Nucleus accumbens (tissue), 56 donors: ENCODE results near the gene PDE4D.
A peak's percentile ranks its signal among the peaks of the same experiment; 100 is the strongest.

Source experiments
- DNase-seq, 56 donors: peaks; one replicate each; lab custom pipeline; 2025; lab: John Stamatoyannopoulos, UW

The PDE4D gene

DNA sequence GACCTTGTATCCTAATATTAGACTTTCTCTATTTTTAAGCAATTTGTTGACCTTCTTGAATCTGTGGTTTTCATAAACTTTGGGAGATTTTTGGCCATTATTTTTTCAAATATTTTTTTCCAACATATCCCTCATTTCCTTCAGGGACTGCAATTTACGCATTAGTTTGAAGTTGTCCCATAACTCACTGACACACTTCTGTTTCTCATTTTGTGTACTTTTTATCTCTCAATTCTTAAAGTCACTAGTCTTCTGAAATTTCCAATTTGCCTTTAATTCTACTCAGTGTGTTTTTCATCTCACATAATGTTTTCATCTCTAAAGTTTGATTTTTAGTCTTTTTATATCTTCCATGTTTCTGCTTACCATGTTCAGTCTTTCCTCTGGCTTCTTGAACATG, 953.9 kb downstream of the PDE4D start:
- no peak for DNase-seq

DNA sequence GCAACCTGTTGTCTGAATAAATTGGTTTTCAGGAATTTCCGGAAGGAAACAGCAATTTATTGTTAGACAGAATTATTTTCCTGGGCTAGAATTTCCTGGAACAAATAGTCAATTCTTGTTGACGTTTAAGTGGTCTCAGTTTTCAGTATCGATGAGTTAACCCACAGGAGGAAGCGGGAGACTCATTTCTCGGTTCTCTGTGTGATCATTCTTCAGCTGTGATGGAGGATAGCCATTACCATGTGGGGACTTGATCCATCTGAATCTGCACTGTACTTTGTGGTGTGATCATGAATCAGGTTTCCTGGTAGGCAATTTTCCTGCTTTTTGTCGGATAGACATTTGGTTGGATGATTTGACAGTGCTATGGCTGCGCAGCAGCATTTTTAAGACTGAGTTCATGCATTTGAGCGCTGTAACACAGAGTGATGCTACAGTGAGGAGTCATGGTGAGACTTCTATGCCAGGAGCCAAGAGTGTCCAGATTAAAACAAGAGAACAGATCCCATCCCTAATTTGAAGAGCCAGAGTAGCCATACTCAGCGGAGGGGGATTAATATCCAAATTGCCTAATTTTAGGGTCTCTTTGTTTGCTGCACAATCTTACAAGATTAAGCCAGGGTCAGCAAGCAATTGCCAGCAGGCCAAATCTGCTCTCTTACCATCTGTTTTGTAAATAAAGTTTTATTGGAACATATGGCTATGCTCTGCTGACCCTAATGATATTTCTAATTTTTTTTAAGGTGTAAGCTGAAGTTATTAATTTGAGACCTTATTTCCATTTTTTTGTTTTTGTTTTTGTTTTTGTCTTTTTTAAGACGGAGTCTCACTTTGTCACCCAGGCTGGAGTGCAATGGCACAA, 954.7 kb downstream of the PDE4D start:
- no peak for DNase-seq

DNA sequence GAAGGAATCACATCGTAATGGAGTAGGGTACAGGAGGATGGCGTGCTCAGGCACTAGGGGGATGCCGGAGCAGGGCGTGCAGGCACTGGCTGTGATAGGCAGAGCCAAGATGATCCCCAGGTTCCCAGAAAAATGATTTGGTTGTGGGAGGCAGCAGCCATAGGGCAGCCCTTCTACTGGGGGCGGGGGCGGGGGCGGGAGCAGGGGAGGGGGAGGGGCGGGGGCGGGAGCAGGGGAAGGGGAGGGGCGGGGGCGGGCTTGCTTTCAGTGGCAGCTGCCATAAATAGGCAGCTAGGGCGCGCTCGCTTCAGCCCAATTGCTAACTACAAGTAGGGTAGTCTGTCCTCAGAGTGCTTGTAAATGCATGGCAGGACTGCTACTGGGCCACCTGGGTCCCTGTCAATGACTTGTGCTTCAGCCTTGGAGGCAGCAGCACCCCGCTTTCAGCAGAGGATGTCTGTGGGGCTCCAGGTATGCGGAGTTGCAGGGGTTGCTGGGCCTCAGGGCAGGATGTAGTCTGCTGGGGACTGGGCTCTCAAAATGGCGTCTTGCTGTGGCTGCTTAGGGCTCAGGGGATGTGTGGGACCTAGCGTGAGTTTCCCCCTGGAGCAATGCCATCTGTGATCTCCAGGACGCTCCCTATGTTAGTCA, 956.4 kb downstream of the PDE4D start:
- DNase-seq = no peak

DNA sequence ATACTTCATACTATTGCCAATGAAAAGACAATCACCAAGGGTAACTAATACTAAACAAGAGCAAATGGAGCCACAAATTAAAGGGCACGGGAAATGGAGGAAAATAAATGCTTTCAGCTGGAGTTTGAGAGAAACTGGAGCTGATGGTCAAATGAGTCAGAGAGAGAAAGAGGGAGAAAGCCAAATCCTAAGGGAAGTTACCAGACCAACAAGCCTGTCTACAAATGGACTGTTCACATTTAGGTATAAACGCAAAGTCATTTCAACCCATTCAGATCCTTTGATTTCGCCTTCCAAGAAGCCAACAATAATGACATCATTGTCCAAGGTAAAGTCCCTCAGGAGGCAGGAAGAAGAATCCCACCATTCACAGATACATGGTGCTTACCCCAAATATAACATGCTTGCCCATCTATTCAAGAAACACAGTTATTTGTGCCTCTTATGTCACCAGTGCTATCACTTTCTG, 958.9 kb downstream of the PDE4D start:
- no peak for DNase-seq

DNA sequence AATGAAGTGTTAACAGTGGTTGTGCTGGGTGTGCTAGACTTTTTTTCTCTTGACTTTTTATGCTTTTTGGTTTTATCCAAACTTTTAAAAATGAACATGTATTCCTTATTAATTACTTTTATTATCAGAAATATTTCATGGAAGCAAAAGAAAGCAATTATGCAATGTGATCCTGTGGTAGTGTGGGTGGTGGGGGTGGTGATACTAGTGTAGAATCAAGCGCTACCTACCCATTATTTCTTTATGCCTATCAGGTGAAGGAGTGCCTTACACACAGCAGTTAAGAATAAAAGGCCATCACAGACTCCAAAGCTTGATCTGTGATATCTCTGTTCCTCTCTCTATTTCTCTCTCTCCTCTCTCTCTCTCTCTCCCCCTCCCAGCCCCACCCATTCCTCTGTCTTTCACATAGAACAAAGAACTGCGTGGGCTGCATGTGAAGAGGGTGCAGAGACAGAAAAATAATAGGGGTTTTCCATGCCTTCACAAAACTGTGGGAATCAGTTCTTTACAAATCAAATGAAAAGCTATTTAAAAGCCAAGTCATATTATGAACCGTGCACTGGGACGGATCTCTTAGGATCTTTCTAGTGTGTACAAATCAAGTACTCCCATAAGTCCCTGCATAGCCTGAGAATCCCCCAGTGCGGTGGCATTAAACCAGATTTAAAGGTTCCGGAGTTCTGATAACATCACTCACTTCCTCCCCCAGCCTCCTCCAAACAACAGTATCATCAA, 959.5 kb downstream of the PDE4D start:
- peak in 11 of 56 donors; percentile 7 to 68 (median 26) for DNase-seq

DNA sequence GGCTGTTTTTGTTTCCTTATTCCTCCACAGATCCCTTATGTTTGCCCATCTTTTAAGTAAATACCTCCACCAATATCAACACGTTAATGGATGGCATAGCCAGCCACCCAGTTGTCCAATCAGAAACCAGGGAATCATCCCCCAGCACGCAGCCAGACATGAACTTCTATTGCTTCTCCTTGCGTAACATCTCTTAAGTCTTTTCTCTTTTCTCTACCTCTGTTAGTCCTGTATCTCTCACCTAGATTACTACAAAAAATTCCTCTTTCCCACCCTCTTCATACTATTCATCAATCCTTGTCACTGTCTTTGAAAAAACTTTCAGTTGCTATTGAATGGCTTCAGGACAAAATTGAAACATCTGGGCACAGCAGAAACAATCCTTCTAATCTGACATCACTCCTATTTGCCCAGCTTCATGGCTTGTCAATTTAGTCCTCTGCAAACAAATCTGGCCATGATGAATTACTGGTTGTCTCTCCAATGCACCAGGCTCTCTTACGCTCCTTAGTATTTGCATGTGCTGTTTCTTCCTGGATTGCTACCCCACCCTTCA, 961.4 kb downstream of the PDE4D start:
- DNase-seq = no peak

DNA sequence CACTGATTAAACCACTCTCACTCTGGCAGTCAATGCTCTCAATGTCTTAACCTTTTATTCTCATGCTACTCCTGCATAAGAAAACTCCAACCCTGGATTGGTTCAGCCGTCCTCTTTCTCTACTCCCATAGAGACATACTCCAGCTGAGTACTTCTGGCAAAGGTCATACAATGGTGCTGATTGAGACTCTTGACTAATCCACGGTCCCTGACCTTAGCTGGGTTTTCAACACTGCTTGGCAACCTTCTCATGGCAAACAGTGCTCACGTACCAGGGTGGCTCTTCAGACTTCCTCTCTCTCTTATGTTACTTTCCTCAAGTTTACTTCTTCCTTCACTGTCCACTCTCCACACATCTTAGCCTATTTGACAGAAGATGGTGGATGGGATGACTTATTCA, 963.0 kb downstream of the PDE4D start:
- DNase-seq = no peak

DNA sequence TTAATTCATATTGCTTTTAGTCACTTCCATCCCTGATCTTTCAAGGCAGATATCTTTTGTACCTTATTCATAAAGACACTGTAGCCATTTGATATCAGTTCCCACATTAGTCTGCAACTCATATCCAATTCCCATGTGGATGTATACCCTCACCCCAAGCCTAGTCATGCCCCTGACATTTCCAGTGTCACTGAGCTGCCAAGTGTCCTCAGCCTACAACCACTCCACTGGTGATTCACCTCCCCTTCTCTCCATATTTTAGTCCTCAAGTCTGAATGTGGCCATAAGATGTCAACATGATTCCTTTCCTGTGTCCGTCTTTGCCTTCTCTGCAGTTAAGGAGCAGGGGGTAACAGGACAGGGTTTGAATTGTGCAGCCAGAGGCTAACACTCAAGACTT, 963.8 kb downstream of the PDE4D start:
- no peak for DNase-seq

DNA sequence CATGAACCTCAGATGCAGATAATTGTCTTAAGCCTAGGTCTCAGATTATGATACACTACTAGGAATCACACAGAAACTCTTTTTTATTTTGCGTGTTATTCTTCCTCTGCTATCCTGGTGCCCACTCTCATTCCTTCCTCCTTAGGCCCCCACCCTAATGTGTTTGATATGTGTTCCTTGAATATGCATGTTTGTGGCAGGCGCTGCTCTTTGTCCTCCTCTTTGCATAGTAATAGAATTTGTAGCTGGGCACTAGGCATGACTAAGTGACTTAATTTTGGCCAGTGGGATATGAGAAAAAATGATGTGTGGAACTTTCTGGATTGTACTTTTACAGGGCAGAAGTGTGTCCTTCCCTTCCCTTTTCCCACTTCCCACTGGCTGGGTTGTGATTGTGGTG, 965.6 kb downstream of the PDE4D start:
- DNase-seq = no peak

DNA sequence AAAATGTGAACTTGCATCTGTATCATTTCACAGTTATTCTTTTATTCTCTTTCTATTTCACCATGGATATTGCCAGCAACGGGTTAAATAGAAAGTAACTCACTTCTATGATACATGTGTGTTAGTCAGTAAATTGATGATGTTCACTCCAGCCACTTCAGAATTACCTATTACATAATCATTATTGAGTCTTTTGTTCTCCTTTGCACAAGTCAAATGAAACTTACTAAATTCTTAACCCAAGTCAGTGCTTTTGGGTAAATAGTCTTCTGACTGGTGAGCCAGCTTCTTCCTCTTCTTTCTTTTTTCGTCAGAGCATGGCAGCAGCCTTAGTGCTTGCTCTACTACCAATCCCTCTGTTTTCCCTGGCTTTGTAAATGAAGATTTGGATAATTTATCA, 966.3 kb downstream of the PDE4D start:
- DNase-seq = no peak

DNA sequence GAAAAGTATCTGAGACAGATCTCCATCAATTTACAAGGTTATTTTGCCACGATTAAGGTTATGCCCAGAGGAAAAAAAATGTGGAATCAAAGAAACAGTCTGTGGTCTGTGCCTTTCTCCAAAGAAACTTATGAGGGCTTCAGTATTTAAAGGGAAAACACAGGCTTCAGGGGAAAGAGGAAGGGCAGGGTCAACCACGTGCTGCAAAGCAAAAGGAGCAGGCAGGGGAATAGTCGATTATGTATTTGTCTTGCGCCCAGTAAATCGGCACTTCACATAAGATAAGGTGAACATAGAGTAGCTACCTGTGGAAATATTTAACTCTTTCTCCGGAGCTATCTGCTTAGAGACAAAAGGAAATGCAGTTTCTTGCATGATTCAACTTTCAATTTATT, 967.0 kb downstream of the PDE4D start:
- no peak for DNase-seq

DNA sequence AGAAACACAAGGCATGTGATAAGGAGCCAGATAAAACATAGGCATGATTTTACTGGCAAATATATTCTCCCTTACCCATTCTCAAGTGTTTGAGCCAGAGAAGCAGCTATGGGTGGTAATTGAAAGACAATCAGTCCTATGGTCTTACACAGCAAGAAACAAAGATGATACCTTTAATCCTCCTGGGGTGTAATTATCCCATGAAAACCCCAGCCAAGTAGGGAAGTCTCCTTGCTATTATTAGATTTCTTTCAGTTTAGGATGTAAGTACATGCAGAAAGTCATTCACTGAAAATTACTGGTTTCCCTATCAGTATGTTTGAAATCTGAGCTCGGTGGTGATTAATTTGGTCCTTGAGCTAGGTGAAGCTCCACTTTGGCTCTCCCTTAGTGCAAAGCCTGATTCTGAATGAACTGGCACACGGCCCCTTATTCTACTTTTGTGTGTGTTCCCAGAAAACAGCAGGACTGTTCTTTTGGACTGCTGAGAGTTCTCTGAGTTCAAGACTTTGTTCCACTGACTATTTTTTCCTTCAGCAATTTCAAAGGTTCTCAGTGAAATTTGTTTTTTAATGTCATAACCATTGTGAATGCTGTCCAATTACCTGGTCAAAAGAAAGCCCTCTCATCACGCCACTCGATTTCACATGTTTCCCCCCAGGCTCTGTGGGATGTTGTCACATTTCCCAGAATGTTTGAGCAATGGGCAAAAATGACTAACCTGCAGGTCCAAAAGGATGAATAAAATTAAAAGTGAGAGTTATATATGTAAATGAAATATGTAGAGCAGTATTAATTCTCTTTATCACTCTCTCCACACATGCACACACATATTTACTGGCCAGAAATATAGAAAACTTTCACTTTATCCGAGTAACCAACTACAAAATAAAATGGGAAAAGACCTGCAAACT, 967.6 kb downstream of the PDE4D start:
- peak in 10 of 56 donors; percentile 6 to 44 (median 13) for DNase-seq

DNA sequence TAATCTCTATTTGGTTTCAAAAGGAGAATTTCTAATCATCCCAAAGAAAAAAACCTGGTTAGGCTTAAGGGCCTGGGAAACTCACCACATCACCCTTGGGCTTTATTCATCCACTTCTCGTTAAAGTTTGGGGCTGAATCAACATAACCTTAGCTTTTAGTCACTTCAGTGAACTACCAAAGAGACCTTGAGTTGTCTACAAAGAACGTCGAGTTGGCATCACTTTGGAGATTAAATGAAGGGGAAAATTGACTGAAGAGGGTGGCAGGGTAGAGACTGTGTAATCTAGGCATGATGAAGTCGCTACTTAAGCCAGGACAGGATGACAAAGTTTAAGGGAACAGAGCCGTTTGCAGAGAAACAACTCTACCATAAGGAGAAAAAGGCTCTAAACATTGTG, 969.2 kb downstream of the PDE4D start:
- peak in 4 of 56 donors; percentile 8 to 34 (median 21) for DNase-seq

DNA sequence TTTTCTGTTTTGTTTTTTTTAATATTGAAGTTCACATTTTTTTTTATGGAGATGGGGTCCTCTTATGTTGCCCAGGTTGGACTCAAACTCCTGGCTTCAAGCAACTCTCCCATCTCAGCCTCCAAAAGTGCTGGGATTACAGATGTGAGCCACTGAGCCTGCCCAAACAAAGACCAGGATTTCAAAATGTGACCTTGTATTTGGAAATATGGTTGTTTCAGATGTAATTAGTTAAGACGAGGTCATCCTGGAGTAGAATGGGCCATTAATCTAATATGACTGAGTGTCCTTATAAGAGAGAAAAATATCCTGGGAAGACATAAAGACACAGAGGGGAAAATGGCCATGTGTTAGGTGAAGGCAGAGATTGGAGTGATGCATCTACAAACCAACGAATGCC, 970.2 kb downstream of the PDE4D start:
- DNase-seq = no peak

DNA sequence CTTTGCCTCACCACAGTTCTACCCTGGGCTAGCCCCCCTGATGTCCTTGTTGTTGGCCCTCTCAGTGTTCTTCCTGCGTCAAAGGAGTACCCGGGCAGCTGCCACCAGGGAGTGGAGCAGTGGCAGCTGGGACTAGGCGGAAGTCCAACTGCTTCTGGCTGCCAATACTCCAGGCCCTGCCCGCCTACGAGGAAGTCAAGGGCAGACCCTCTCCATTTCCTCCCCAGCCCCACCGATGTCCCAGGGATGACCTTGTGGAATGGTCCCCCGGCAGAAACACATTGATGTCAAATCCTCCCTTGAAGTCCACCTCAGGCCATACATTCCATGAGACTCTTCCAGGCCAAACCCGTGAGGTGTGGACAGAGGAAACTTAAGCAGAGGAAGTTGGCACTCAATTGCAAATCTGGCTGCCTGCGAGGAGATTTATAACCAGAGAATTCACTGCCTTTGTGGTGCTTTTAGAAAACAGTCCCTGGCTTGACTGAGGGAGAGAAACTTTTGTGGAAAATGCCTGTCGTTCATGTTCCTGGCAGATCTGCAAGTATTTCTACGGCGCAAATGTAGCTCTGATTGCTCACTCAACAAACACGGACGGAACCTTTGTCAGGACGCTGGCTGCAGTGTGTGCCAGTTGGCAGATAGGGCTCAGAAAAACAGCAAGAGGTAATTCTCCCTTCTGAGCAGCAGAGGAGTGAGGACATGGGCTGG, 970.9 kb downstream of the PDE4D start:
- peak in 55 of 56 donors; percentile 3 to 90 (median 60) for DNase-seq

DNA sequence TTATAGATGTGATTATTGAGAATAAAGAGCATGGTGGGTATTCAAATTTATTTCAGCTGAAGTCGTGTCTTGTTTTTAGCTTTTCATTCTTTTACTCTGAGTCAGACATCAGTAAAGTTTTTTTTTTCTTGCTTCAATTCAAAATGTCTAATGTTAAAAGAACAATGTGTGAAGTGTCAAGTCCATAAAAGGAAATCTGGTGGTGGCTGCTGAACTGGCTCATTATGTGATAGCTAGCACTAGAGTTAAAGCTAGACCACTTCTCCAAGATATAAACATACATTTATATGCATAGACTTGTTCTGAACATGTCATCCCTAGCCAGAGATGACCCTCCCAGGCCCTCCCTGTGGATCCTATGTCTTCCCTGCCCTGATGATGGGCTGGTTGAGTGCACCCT, 972.4 kb downstream of the PDE4D start:
- DNase-seq = no peak

DNA sequence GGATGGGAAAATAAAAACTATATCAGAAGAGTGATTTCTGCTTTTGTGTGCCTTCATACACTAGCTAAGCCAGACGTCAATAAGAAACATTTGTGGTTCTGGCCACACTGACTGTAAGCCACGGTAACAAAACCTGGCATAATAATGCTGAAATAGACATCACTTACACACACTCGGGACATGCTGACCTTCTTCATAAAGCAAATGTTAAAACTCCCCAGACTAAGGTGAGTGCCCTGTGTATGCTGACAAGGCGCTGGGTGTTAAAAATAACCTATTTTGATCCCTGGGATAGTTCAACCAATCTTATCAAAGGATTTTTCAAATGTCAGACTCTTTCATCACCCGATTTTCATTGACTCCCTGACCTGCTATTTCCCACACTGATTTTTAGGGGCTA, 973.7 kb downstream of the PDE4D start:
- DNase-seq = no peak
